SJSA1 (cell line): ENCODE measurements around the gene DNAJA3. TPM values are rescaled to one million over a fixed set of nuclear protein-coding genes. Genes with fewer than 3 reads are reported as not detected.

Experiments
- DNase-seq, 2 experiments: peaks; one replicate each; pipeline ENCODE4 v3.0.0-alpha.2; 2015 to 2020; ENCODE audit warnings: low spot score in 2 of 2, low read depth in 1 of 2
- H3K27ac ChIP-seq: fragments of 250-450 bp; sonication (Bioruptor Pico); 2 replicates; pipeline ENCODE4 v1.5.1; 2020; ENCODE audit warnings: mild to moderate bottlenecking, moderate library complexity
- H3K27me3 ChIP-seq: fragments of 250-450 bp; sonication (Bioruptor Pico); replicated peaks from 2 replicates; pipeline ENCODE4 v1.5.1; 2020; ENCODE audit warnings: mild to moderate bottlenecking, moderate library complexity
- H3K36me3 ChIP-seq: fragments of 250-450 bp; sonication (Bioruptor Pico); 2 replicates; pipeline ENCODE4 v1.5.1; 2020; ENCODE audit warnings: mild to moderate bottlenecking
- H3K4me1 ChIP-seq: fragments of 250-450 bp; sonication (Bioruptor Pico); replicated peaks from 2 replicates; pipeline ENCODE4 v1.6.1; 2021; ENCODE audit warnings: mild to moderate bottlenecking
- H3K4me3 ChIP-seq: fragments of 250-450 bp; sonication (Bioruptor Pico); 2 replicates; pipeline ENCODE4 v1.5.1; 2020; ENCODE audit warnings: mild to moderate bottlenecking
- H3K9me3 ChIP-seq: fragments of 250-450 bp; sonication (Bioruptor Pico); replicated peaks from 2 replicates; pipeline ENCODE4 v1.5.1; 2020; ENCODE audit warnings: mild to moderate bottlenecking
- total RNA-seq: library from RNA; depleted of rRNA; stranded (reverse); fragments of >200 nt; shearing (Covaris generic); gene quantifications from 2 replicates; pipeline ENCODE4 v1.2.3, GENCODE V29; 2014

Gene DNAJA3
- total RNA-seq, 1 experiment from 2014 or later = 81.9 TPM

DNA sequence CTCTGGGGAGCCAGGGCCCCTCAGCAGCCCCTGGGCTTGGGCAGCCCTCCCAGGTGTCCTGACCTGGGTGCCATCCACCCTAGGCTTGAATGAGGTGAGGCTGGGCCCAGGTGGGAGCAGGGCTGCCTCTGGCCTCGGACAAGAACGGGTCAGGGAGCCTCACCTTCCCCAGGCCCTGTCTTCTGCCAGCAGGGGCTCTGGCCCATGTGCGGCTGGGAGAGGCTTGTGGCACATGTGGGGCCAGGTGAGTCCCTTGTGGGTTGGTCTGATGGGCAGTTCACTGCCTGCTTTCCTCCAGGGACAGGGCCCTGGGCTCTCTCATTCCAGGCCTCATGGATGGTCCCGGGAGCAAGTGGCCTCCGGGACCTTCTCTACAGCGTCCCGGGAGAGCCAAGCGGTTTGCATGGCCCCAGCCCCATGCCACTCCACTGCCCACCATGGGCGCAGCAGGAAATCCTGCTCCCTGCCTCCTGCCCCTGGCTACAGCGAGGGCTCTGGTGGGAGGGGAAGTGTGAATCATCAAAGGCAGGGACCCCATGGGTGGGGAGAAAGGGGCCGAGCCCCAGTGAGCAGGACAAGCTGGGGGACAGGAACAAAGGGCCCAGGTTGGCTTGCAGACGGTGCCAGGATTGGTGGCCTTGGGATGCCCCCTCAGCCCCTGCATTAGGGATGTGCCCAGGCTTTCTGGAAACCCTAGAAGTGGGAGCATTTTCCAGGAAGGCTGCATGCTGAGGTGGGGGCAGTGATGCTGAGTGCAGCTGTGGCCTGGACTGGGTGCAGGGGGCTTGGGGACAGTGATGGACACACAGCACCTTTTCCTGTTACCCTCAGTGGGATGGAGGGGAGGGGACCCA lies 41.9 kb upstream of the DNAJA3 start:
- DNase-seq = no peak
- H3K4me1 ChIP-seq = peaks cover 49% of the 10 kb centered on the region
- H3K27me3 ChIP-seq = no peaks in the 10 kb centered on the region
- H3K27ac ChIP-seq = no peak overlapping the region
- H3K9me3 ChIP-seq = no peaks in the 10 kb centered on the region
- H3K4me3 ChIP-seq = no peak overlapping the region
- H3K36me3 ChIP-seq = peaks cover 76% of the 10 kb centered on the region

DNA sequence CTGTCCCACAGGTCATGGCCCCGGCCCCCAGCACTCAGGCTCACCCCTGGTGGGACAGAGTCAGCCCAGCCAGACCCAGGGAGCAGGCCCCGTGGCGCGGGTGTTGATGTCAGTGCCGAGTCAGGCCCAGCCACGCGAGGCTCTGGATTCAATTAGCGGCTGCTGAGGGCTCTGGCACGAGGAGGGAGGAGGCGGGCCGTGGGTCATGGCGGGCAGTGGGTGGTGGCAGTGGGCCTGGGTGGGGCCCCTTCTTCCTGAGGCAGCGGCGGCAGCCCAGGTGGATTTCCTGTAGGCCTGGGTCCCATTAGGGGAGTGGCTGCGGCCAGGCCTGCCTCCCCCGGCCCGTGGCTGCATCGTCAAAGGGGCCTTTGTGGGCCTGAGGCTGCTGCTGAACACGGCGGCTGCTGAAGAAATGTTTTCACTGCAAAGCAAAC lies 41.1 kb upstream of the DNAJA3 start:
- peaks cover 55% of the 10 kb centered on the region for H3K4me1 ChIP-seq
- H3K36me3 ChIP-seq = peaks cover 73% of the 10 kb centered on the region
- no peak for DNase-seq

DNA sequence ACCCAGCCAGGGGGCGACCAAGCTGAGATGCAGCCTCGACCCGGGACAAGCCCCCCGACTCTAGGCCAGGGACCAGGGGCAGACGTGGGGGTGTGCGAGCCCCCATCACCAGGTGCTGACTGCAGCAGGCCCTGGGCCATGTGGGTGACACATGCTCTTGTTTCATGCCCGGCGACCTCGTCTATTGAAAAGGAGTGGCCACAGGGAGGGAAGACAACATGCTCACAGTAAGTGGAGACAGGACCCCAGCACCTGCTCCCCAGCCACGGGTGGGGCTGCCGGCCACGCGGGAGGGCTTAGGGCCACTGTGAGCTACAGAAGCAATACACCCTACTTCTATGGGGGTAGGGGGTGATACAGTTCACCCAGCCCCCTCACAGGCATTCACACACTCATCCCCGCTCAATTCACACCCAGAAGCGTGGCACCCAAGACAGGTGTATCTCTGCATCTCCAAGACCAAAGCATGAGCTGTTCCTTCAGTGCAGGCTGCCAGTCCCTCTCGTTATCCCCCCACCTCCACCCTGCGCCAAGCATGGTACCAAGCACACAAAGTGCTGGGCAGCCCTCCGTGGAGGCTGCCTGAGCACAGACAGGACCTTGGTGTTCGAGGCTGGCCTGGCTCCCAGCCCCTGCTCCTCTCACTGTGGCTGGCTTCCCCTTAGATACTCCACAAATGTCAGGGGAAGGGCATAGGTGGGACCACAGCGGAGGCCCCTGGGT lies 40.4 kb upstream of the DNAJA3 start:
- Histone ChIP-seq H3K4me3 (no peak overlapping the region), H3K9me3 (no peaks in the 10 kb centered on the region), H3K27ac (no peak overlapping the region), H3K4me1 (peaks cover 62% of the 10 kb centered on the region), H3K36me3 (peaks cover 75% of the 10 kb centered on the region), H3K27me3 (no peaks in the 10 kb centered on the region)
- no peak for DNase-seq

More for the DNA sequence above, 41.1 kb upstream of the DNAJA3 start:
- Histone ChIP-seq H3K27me3 (no peaks in the 10 kb centered on the region), H3K4me3 (no peak overlapping the region), H3K9me3 (no peaks in the 10 kb centered on the region), H3K27ac (no peak overlapping the region)

DNA sequence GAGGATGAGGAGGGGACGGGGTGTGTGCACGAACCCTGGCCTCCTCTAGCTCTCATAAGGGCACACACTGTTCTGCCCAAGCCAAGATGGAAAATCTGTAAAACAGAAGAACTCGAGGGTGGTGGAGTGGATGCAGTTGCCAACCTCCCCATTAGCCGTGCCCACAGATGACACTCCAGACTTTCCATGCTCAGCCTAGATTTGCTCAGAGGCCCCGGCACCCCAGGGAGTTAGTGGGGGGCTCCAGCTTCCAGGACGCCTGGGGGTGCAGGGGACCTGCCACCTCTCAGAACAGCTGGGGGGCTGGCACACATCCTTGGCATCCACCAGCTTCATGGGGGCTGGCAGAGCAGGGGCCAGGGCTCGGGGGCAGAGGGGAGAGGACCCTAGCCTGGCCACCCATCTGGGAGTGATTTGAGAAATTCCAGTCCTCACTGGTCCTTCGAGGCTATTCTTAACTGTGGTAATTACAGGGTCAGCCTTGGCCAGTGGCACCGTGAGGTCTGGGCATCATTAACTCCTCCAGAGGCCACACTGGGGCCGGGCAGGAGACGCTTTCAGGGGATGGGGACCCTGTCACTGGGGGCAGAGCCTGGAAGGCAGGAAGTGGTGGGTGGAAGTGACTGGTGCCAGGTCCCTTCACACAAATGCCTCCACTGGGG lies 39.7 kb upstream of the DNAJA3 start:
- H3K27ac ChIP-seq = peak overlapping the region; percentile 32
- no peaks in the 10 kb centered on the region for H3K27me3 ChIP-seq
- no peaks in the 10 kb centered on the region for H3K9me3 ChIP-seq

DNA sequence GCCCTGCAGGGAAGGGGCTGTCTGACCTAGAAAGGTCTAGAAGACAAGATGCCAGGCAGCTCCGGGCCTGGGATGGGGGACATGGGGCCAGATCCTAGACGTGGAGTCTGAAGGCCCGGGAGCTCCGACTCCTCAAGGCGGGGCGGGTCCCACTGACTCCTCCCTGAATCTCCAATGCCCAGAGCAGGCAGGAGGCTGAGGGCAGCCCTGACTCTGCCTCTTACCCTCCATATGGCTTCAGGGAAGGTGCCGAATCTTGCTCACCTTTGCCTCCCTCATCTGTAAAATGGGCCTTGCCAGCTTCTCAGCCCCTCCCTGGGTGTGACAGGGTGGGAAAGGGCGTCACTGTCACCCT lies 39.2 kb upstream of the DNAJA3 start:
- Histone ChIP-seq H3K4me3 (no peak overlapping the region), H3K4me1 (peaks cover 74% of the 10 kb centered on the region), H3K27me3 (no peaks in the 10 kb centered on the region), H3K27ac (peak overlapping the region; percentile 32), H3K9me3 (no peaks in the 10 kb centered on the region), H3K36me3 (peaks cover 68% of the 10 kb centered on the region)
- DNase-seq = no peak

More for the DNA sequence above, 39.7 kb upstream of the DNAJA3 start:
- Histone ChIP-seq H3K4me3 (no peak overlapping the region), H3K4me1 (peaks cover 69% of the 10 kb centered on the region), H3K36me3 (peaks cover 73% of the 10 kb centered on the region)
- DNase-seq = peak in 1 of 2 experiments; percentile 48

DNA sequence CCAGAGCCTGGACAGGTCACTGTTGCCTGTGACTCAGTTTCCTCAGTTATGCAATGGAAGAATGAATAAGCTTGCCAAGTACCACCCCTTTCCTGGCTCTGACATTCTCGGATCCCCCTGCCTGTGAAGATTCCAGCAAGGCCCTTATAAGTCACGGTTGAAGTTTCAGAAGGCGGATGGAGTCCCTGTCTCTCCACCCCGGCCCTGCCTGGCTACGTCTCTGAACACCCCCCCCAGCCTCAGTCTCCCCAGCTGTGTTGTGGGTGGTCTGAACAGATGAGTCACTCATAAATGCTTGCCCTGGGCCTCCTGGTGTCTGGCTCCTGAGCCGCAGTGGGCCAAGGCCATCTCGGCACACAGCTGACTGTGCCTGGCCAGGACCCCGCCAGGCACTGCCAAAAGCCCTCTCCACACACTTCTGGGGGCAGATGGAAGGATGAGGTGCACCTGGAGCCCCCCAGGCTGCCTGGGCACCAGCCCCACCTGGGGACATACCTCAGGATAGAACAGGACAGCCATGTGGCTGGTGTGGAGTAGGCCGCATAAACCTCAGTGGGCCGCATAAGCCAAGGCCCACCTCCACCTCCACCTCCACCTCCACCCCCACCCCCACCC lies 38.6 kb upstream of the DNAJA3 start:
- Histone ChIP-seq H3K27me3 (no peaks in the 10 kb centered on the region), H3K27ac (peak overlapping the region; percentile 32), H3K4me3 (no peak overlapping the region), H3K4me1 (peaks cover 80% of the 10 kb centered on the region), H3K9me3 (no peaks in the 10 kb centered on the region), H3K36me3 (peaks cover 62% of the 10 kb centered on the region)
- DNase-seq = peak; percentile 70 to 75

DNA sequence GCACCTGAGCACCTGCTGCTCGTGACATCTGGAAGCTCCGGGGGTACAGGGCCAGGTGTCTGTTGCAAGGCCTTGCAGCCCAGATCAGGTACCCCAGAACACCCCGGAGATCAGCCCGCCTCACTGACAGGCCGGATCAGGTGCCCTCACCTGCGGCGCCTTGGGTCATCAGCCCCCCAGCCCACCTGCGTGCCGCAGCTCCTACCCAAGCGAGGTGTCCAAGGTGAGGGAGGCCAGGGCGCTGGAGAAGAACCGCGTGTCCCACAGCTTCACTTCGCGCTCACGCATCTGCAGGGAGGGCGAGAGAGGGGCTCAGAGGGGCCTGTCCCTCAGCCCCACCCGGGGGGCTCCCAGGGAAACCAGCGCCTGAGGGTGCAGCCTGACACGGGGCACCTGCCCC lies 37.9 kb upstream of the DNAJA3 start:
- Histone ChIP-seq H3K4me1 (peaks cover 87% of the 10 kb centered on the region), H3K27ac (peak overlapping the region; percentile 65), H3K27me3 (no peaks in the 10 kb centered on the region), H3K36me3 (peaks cover 55% of the 10 kb centered on the region), H3K4me3 (no peak overlapping the region), H3K9me3 (no peaks in the 10 kb centered on the region)
- DNase-seq = no peak

DNA sequence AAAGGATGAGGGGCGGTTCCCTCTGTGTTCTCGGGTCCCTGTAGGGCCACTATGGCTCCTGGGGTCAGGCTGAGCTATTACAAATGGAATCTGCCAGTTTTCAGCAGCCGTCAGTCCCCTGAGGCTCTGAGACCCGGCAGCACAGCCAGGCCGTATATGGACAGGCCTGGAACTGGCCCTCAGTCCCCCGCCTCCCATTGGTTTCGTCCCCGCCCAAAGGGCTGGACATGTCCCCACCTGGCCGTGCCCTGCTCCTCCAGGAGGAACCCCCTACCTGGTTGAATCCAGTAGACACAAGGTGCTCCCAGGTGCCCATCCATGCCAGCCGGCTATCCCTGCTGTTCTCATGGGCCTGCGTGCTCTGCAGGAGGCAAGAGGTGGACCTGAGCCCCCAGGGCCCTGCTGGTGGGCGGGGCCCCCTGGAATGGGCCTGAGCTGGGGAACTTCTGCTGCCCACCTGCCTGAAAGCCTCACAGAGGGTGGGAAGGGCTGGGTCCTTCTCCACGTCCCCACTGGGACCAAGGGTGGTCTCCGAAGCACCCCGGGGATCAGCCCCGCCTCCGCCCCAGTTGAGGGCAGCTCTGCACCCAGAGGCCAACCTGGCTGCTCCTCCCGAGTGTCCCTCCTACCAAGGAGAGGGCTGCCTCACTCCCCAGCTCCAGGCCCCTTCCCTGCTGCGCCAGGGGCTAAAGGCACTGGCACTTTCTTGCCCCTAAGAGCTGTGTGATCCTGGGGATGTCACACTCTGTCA lies 37.2 kb upstream of the DNAJA3 start:
- Histone ChIP-seq H3K36me3 (peaks cover 50% of the 10 kb centered on the region), H3K27ac (peak overlapping the region; percentile 65), H3K4me1 (peaks cover 94% of the 10 kb centered on the region), H3K27me3 (no peaks in the 10 kb centered on the region), H3K4me3 (no peak overlapping the region), H3K9me3 (no peaks in the 10 kb centered on the region)
- DNase-seq = peak; percentile 40 to 73

DNA sequence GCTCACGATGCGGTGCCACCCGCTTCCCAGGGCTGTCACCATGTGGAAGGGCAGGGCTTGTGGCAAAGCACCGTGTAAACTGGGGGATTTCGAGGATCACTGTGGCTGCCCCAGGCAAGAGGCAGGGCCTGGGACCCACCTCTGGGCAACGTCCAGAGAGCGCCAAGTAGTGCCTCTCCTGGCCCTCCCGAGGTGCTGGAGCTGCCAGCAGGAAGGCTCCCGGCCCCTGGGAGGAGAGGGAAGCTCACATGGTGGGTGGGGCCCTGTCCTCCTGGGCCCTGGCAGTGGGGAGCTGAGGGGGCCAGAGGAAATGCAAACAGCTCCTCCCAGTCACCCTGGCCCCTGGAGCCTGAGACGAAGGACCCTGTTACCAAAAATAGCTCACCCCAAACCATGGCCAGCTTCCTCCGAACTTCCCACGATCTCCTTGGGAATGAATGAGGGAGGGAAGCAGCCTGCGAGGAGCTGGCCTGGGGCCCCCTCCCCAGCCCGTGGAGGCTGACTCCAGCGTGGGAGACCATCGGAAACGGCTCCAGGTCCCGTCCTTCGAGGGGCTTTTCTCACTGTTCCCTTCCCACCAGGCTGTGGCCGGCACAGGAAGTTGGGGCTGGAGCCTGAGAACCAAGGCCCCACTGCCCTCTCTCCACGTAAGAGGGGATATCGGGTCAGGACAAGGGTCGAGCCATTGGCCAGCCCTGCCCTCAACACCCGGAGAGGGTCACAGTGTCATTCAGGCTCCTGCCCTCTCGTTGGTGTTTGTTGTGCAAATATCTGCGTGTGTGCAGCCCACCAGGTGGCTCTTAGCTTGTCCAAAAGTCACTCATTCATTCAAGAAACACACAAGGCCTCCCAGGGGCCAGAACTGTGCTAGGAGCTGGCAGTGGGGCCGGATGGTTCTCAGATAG lies 36.4 kb upstream of the DNAJA3 start:
- no peak for DNase-seq
- Histone ChIP-seq H3K27ac (peak overlapping the region; percentile 65), H3K36me3 (peaks cover 41% of the 10 kb centered on the region), H3K9me3 (no peaks in the 10 kb centered on the region), H3K27me3 (no peaks in the 10 kb centered on the region), H3K4me3 (no peak overlapping the region), H3K4me1 (peaks cover 88% of the 10 kb centered on the region)

DNA sequence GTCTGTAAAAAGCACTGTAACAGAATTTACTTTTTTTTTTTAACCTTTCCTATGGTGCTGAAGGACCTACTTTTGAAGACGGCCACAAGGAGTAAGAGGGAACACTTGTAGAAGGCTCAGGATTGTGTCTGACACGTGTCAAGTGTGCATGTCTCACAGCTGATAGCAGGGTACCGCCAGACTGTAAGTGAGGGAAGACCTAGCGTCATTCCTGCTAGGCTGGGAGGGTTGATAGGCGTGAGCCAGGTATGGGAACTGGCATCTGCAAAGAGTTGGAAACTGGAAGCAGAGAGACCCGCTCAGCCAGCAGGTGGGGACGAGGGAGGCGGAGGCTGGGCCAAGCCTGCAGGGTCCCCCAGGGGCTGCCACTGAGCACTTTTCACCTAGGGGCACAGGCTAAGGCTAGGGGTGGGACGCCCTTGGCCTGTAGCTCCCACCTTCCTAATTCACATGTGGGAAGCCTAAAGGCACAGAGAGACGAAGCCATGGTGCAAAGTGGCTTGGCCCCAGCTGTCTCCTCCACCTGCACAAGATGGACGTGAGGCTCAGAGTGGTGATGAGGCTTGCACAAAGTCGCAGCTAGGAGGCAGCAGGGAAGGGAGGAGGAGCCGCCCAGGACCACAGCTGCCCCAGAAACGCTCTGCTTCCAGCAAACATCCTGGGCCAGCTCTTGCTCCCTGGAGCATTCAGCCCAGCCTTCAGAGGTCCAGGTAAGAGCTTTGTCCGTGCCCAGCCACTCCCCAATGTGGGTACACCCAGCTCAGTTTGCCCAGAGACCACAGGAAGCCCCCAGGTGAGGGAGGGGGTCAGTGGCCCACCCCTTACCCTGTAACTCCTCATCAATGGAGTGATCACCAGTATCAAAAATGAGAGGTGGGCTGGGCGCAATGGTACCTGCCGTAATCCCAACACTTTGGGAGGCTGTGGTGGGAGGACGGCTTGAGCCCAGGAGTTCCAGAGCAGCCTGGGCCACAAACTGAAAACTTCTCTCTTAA lies 35.1 kb upstream of the DNAJA3 start:
- peaks cover 32% of the 10 kb centered on the region for H3K36me3 ChIP-seq
- no peak overlapping the region for H3K4me3 ChIP-seq
- peaks cover 79% of the 10 kb centered on the region for H3K4me1 ChIP-seq
- H3K27me3 ChIP-seq = no peaks in the 10 kb centered on the region
- H3K9me3 ChIP-seq = no peaks in the 10 kb centered on the region
- no peak for DNase-seq
- no peak overlapping the region for H3K27ac ChIP-seq

DNA sequence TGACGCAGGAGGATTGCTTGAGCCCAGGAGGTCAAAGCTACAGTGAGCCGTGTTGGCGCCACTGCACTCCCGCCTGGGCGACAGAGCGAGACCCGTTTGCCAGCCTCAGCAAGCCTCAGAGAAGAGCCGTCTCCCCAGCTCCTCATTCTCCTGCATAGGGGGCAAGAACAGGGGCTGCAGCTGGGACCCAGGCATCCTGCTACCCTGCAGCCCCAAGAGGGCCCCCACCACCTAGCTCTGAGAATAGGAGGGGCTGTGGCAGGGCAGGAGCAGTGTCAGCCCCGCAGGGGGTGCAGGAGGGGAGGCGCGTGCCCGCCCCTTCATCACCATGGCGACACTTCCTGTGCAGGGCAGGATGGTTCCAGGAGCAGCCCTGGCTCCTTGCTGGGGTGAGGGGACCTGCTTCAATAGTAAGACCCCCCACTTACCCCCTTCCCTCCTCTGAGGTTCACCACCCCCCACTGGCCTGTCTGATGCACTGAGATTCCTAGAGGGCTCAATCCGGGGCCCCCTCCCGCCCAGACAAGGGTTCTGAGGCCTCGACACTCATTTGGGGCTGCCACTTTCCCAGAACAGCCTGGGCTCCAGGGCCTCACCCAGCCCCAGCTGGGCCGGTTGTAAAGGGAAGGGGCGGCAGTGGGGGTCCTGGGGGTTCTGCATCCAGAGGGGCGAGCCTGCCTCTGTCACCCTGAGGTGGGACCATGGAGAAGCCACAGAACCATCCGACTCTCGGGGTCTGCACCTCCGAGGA lies 33.9 kb upstream of the DNAJA3 start:
- H3K4me1 ChIP-seq = peaks cover 67% of the 10 kb centered on the region
- H3K27me3 ChIP-seq = no peaks in the 10 kb centered on the region
- H3K27ac ChIP-seq = peak overlapping the region; percentile 60
- peaks cover 26% of the 10 kb centered on the region for H3K36me3 ChIP-seq
- no peak overlapping the region for H3K4me3 ChIP-seq
- DNase-seq = no peak
- no peaks in the 10 kb centered on the region for H3K9me3 ChIP-seq
